ENCODE measurements around the gene SIRT2.

- TF ChIP-seq CTCF (IDR thresholded peaks at IDR 0.05; ENCODE audit: poor library complexity, severe bottlenecking) (peak; percentile 81), TAF1 (IDR thresholded peaks at IDR 0.05; ENCODE audit: low read depth) (peak; percentile 80), MXI1 (conservative IDR thresholded peaks at IDR 0.05; ENCODE audit: poor library complexity, severe bottlenecking) (no peak), POLR2AphosphoS5 (IDR thresholded peaks at IDR 0.05) (peak; percentile 99), EZH2 (IDR thresholded peaks at IDR 0.05; ENCODE audit: borderline replicate concordance, insufficient read depth, low read length, poor library complexity, severe bottlenecking) (no peak), SMC3 (conservative IDR thresholded peaks at IDR 0.05; ENCODE audit: poor library complexity) (no peak), RAD21 (conservative IDR thresholded peaks at IDR 0.05) (peak; percentile 31)
- TF ChIP-seq, protein P1, sequence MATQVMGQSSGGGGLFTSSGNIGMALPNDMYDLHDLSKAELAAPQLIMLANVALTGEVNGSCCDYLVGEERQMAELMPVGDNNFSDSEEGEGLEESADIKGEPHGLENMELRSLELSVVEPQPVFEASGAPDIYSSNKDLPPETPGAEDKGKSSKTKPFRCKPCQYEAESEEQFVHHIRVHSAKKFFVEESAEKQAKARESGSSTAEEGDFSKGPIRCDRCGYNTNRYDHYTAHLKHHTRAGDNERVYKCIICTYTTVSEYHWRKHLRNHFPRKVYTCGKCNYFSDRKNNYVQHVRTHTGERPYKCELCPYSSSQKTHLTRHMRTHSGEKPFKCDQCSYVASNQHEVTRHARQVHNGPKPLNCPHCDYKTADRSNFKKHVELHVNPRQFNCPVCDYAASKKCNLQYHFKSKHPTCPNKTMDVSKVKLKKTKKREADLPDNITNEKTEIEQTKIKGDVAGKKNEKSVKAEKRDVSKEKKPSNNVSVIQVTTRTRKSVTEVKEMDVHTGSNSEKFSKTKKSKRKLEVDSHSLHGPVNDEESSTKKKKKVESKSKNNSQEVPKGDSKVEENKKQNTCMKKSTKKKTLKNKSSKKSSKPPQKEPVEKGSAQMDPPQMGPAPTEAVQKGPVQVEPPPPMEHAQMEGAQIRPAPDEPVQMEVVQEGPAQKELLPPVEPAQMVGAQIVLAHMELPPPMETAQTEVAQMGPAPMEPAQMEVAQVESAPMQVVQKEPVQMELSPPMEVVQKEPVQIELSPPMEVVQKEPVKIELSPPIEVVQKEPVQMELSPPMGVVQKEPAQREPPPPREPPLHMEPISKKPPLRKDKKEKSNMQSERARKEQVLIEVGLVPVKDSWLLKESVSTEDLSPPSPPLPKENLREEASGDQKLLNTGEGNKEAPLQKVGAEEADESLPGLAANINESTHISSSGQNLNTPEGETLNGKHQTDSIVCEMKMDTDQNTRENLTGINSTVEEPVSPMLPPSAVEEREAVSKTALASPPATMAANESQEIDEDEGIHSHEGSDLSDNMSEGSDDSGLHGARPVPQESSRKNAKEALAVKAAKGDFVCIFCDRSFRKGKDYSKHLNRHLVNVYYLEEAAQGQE (IDR thresholded peaks at IDR 0.05; ENCODE audit: borderline replicate concordance) = peak; percentile 70
Observed at GRCh38 chr19:38849860-38850435, 49.5 kb downstream of the SIRT2 start, which contains the start of gene HNRNPL.
